ENCODE results near the gene ARPC1A.

DNA sequence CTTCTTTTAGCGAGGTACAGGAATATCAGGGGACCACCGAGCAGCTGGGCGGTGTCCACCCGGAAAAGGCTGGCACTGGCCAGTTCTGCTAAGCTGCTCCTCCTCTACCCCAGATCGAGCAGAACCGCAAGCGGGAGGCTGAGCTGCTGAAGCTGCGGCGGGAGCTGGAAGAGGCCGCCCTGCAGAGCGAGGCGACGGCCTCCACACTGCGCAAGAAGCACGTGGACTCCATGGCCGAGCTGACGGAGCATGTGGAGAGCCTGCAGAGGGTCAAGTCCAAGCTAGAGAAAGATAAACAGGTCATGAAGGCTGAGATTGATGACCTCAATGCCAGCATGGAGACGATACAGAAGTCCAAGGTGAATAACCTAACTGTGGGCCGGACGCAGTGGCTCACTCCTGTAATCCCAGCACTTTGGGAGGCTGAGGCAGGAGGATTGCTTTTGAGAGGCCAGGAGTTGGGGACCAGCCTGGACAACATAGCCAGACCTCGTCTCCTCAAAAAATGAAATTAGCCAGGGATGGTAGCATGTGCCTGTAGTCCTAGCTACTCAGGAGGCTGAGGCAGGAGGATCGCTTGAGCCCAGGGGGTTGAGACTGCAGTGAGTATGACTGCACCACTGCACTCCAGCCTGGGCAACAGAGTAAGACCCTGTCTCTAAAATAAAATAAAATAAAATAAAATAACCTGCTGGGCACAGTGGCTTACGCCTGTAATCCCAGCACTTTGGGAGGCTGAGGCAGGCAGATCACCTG, 37.7 kb upstream of the ARPC1A start:
- TF ChIP-seq POLR2AphosphoS5 (IDR thresholded peaks at IDR 0.05; ENCODE audit: low read depth, low read length) (no peak), POLR2A (IDR thresholded peaks at IDR 0.05; ENCODE audit: low read depth, low read length) (no peak)

All from GM12892 (cell line).